Esophagus muscularis mucosa (tissue), 4 donors: ENCODE results near the gene RETREG3. TPM values are rescaled to one million over a fixed set of nuclear protein-coding genes. Genes with fewer than 3 reads are reported as not detected.
"Not testable (repeated sequence)": the region's sequence is repeated elsewhere in the genome, so short reads cannot be mapped to it uniquely, and the experiment has no call there.

Experiments used
- DNase-seq: peaks from one replicate; pipeline ENCODE4 v3.0.0-alpha.2; 2017; ENCODE audit errors: extremely low spot score
- H3K27ac ChIP-seq, 4 donors: fragments of 200-600 bp; sonication (generic); replicated peaks in 1 of 4; 1 replicate in 3 of 4; 2 replicates in 1 of 4; pipeline ENCODE4 v1.5.1; 2016 to 2019; ENCODE audit warnings: mild to moderate bottlenecking in 1 of 4
- H3K27me3 ChIP-seq, 4 donors: fragments of 200-600 bp; sonication (generic); one replicate each; pipeline versions ENCODE4 v1.5.1 to v1.6.0; 2016 to 2019
- H3K36me3 ChIP-seq, 4 donors: fragments of 200-600 bp; sonication (generic); one replicate each; pipeline ENCODE4 v1.5.1; 2016 to 2019
- H3K4me1 ChIP-seq, 4 donors: fragments of 200-600 bp; sonication (generic); one replicate each; pipeline ENCODE4 v1.5.1; 2016 to 2019
- H3K4me3 ChIP-seq, 4 donors: fragments of 200-600 bp; sonication (generic); 1 replicate in 2 of 4; 2 replicates in 2 of 4; pipeline ENCODE4 v1.5.1; 2016 to 2019; ENCODE audit warnings: mild to moderate bottlenecking in 4 of 4, moderate library complexity in 1 of 4
- H3K9me3 ChIP-seq, 4 donors: fragments of 200-600 bp; sonication (generic); 1 replicate in 3 of 4; 2 replicates in 1 of 4; pipeline ENCODE4 v1.5.1; 2016 to 2019
- EP300 ChIP-seq: sonication (generic); formaldehyde crosslinking; IDR thresholded peaks from one replicate; pipeline ENCODE4 v1.6.1; 2017; ENCODE audit warnings: antibody characterized with exemption
- POLR2A ChIP-seq: fragments of 450-650 bp; IDR thresholded peaks from one replicate; pipeline ENCODE4 v1.6.1; 2017; ENCODE audit warnings: antibody characterized with exemption, moderate library complexity, mild to moderate bottlenecking, low read depth
- POLR2AphosphoS5 ChIP-seq, 2 donors: sonication (generic); formaldehyde crosslinking; IDR thresholded peaks; one replicate each; pipeline ENCODE4 v1.6.1; 2017; ENCODE audit warnings: antibody characterized with exemption in 2 of 2
- WGBS: methylation state at CpG from one replicate; pipeline ENCODE4 v1.1.5; 2018; 5-methylcytosine and 5-hydroxymethylcytosine counted together
- intact Hi-C: fragments of 100-400 bp; cut with DNase I; formaldehyde crosslinking; loops from one replicate; pipeline ENCODE4 v1.15.1; 2023
- total RNA-seq, 4 donors: library from RNA; depleted of rRNA; stranded (reverse); fragments of >200 nt; gene quantifications; one replicate each; pipeline versions ENCODE4 v1.1.0 to v1.2.1, GENCODE V29; 2016
- TF ChIP-seq, protein P1 (sequence below), 3 experiments: fragments of 200-600 bp in 2 of 3; fragments of 450-650 bp in 1 of 3; sonication (generic) in 2 of 3; IDR thresholded peaks; one replicate each; pipeline ENCODE4 v1.5.1; 2017 to 2019; ENCODE audit warnings: antibody characterized with exemption in 3 of 3, mild to moderate bottlenecking in 2 of 3, moderate library complexity in 1 of 3

The RETREG3 gene
- total RNA-seq, 4 donors from 2014 or later: 42.7 to 93.3 (median 57.0) TPM

DNA sequence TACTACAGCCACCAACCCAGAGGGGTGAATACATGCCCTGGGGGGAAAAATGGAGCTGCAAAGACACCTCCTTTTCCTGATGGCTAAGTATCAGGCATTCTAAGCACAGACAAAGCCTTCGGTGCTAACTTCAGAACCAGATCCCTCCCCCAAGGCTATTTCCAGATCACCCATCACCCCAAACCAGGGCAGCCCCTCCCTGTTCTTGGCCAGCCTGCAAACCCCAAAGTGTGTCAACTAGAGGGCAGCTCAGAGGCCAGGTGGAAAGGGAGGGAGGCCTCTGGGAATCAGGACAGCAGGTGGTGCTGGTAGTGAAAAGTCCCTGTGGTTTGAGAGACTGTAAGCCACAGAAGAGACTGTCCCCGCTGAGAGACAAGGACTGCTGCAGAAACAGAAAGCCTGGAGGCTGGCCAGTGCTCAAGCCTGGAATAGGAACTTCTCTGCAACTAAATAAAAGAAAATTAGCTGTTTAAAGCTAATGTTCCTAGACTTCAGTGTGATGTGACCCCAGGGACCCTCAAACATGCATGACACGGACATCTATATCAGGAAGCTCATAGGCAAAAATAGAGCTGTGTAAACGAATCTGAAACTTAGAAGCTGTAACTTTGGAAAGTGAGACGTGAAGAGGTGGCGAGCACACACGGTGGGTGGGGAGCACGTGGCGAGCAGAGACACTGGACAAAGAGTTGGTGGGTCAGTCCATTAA is 9.4 kb upstream of the RETREG3 start:
- Histone ChIP-seq H3K4me1 (peaks cover 12 to 18% (median 14%) of the 10 kb centered on the region in 4 donors), H3K27me3 (no peaks in the 10 kb centered on the region), H3K27ac (peak overlapping the region in 3 of 4 donors; percentile 17 to 55 (median 54)), H3K36me3 (peaks cover 20 to 28% (median 26%) of the 10 kb centered on the region in 4 donors), H3K9me3 (no peaks in the 10 kb centered on the region), H3K4me3 (peak overlapping the region in 1 of 4 donors; percentile 12)
- DNase-seq: no peak
- WGBS: 43% methylated on average over 8 of the region's 9 CpGs
- TF ChIP-seq POLR2AphosphoS5 (IDR thresholded peaks at IDR 0.05): peak in 1 of 2 donors; percentile 47
- no peak for TF ChIP-seq POLR2A
- TF ChIP-seq, protein P1, sequence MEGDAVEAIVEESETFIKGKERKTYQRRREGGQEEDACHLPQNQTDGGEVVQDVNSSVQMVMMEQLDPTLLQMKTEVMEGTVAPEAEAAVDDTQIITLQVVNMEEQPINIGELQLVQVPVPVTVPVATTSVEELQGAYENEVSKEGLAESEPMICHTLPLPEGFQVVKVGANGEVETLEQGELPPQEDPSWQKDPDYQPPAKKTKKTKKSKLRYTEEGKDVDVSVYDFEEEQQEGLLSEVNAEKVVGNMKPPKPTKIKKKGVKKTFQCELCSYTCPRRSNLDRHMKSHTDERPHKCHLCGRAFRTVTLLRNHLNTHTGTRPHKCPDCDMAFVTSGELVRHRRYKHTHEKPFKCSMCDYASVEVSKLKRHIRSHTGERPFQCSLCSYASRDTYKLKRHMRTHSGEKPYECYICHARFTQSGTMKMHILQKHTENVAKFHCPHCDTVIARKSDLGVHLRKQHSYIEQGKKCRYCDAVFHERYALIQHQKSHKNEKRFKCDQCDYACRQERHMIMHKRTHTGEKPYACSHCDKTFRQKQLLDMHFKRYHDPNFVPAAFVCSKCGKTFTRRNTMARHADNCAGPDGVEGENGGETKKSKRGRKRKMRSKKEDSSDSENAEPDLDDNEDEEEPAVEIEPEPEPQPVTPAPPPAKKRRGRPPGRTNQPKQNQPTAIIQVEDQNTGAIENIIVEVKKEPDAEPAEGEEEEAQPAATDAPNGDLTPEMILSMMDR (IDR thresholded peaks at IDR 0.05): peak; percentile 9 to 25 (median 10)
- intact Hi-C loops: no loop called here

DNA sequence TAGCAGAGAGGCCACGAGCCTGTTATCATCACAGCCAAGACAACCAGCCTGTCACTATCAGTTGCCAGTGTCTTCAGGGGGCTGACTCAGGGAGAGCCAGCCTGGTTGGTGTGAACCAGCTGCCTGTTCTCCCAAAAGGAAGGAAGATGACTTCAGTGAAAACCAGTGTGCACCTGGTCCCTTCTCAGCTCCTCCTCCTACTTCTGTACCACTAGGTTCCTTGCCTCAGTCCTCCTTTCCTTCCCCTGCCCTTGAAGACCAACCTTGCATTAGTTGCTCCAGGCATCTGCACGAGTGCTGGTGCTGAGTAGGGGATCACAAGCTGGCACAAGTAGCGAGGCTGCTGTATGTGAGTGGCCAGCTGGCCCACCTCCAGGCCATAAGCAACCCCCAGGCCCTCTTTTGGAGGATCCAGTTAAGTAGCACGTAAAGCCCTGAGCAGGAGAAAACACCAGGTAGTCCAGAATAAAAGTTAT is 8.8 kb upstream of the RETREG3 start:
- no peak for TF ChIP-seq POLR2A
- Histone ChIP-seq H3K27me3 (no peaks in the 10 kb centered on the region), H3K36me3 (peaks cover 25 to 34% (median 32%) of the 10 kb centered on the region in 4 donors), H3K4me1 (peaks cover 12 to 18% (median 14%) of the 10 kb centered on the region in 4 donors), H3K9me3 (no peaks in the 10 kb centered on the region), H3K4me3 (no peak overlapping the region), H3K27ac (peak overlapping the region in 3 of 4 donors; percentile 17 to 55 (median 54))
- 47% methylated on average over 3 of the region's 4 CpGs for WGBS
- DNase-seq: no peak
- intact Hi-C loops: no loop called here

DNA sequence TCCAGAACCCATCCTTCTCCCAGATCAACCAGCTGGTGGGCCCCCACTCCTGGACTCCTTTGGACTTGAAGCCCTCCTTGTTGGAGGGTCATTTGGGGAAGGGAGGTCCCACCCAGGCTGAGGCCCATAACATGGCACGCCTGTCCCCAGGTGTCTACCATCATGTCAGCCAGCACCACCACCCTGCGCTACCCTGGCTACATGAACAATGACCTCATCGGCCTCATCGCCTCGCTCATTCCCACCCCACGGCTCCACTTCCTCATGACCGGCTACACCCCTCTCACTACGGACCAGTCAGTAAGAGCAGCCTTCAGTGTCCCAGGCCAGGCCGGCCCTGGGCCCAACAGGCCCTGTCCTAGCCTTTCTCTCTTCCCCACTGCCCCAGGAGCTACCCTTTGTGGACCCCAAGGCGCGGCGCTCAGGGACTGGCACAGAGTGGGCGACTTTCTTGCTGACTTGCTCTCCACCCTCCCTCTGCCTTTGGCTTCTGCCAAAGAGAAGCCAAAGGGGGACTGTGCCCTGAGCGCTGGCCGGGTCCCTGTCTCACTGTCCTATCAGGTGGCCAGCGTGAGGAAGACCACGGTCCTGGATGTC is 4.6 kb upstream of the RETREG3 start:
- no peak overlapping the region for H3K4me3 ChIP-seq
- no peaks in the 10 kb centered on the region for H3K27me3 ChIP-seq
- H3K9me3 ChIP-seq: no peaks in the 10 kb centered on the region
- H3K4me1 ChIP-seq: peaks cover 17 to 27% (median 23%) of the 10 kb centered on the region in 4 donors
- H3K27ac ChIP-seq: no peak overlapping the region
- 96% methylated on average over 15 of the region's 17 CpGs for WGBS
- peaks cover 38 to 48% (median 45%) of the 10 kb centered on the region in 4 donors for H3K36me3 ChIP-seq
- no peak for DNase-seq
- TF ChIP-seq EP300 (no peak), POLR2A (no peak), POLR2AphosphoS5 (IDR thresholded peaks at IDR 0.05) (no peak)
- TF ChIP-seq, protein P1 (IDR thresholded peaks at IDR 0.05): no peak
- intact Hi-C loops: loop anchor here (5.0 kb wide), 1 partner anchor 44 kb away; the partner anchor contains the start of gene TUBG2

DNA sequence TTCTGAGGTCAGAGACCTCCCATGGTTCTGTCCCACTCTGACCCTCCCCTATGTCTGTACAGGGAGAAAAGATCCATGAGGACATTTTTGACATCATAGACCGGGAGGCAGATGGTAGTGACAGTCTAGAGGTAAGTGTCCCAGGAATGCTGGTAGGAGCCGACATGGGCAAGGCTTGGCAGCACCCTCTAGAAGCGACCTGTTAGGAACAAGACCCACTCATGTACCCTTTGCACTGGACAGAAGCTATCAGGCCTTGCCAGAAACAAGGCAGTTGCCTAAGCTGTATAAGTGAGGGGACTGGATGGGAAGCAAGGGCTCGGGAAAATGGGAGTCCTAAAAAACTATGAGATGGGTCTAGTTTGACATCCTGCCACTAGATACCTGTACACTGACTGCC is 2.8 kb upstream of the RETREG3 start:
- Histone ChIP-seq H3K27me3 (no peaks in the 10 kb centered on the region), H3K27ac (no peak overlapping the region), H3K4me1 (peaks cover 18 to 28% (median 26%) of the 10 kb centered on the region in 4 donors), H3K9me3 (no peaks in the 10 kb centered on the region), H3K36me3 (peaks cover 38 to 48% (median 45%) of the 10 kb centered on the region in 4 donors), H3K4me3 (no peak overlapping the region)
- intact Hi-C loops: loop anchor here (5.0 kb wide), 1 partner anchor 45 kb away; the partner anchor contains the start of gene TUBG2
- no peak for TF ChIP-seq POLR2A
- WGBS: 100% methylated on average over 4 of the region's 4 CpGs
- DNase-seq: no peak

DNA sequence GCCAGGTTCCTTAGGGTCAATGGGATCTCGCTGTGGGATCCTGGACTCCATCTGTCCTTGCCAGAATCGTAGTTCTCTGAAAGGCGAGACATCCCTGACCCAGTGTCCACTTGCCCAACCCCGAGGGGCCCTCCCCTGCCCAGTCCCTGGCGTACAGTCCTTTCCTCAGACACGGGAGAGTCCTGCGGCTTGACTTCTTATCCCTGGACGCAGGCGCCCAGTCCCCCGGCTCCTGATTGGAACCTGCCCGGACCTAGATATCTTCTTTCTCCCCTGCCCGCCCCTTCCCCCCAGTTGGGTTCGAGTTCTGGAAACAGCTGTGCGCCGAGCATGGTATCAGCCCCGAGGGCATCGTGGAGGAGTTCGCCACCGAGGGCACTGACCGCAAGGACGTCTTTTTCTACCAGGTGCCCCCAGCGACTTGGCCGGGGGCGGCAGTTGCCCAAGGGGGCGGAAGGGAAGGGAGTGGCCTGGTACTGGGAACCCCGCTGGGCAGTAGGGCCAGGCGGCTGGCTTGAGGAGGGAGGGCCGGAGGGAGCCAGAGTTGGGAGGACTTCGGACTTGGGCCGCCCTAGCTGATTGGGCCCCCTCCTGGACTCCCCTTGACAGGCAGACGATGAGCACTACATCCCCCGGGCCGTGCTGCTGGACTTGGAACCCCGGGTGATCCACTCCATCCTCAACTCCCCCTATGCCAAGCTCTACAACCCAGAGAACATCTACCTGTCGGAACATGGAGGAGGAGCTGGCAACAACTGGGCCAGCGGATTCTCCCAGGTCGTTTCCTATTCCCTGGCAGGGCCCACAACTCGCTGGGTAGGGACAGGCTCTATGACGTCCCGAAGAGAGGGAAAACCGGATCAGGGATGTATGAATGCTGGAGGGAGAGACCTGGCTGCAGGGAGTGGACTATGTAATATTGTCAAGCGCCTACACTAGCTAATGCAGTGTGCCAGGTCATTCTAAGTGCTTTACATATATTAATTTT is 934 bp upstream of the RETREG3 start:
- Histone ChIP-seq H3K36me3 (peaks cover 33 to 35% (median 34%) of the 10 kb centered on the region in 4 donors), H3K4me1 (peaks cover 31 to 47% (median 45%) of the 10 kb centered on the region in 4 donors), H3K4me3 (peak overlapping the region; percentile 72 to 97 (median 86)), H3K27ac (peak overlapping the region; percentile 89 to 95 (median 92))
- 22% methylated on average over 15 of the region's 42 CpGs for WGBS
- intact Hi-C loops: loop anchor here (2.0 to 5.0 kb wide), 2 partner anchors 47 to 69 kb away; partner anchors contain the start of gene TUBG2
- not testable (repeated sequence) for H3K9me3 ChIP-seq, DNase-seq, H3K27me3 ChIP-seq
